Loucy (cell line): ENCODE measurements around the gene SMG1.
"Not testable (repeated sequence)": the region's sequence is repeated elsewhere in the genome, so short reads cannot be mapped to it uniquely, and the experiment has no call there.

Source experiments
- CTCF ChIP-seq: fragments of 200-600 bp; sonication (generic); conservative IDR thresholded peaks from 2 replicates; pipeline ENCODE4 v1.5.1; 2014; ENCODE audit warnings: mild to moderate bottlenecking, antibody characterized with exemption, low read length
- EZH2phosphoT487 ChIP-seq: fragments of 200-600 bp; IDR thresholded peaks from 2 replicates; pipeline ENCODE4 v1.6.1; 2018; ENCODE audit warnings: antibody characterized with exemption, mild to moderate bottlenecking, moderate library complexity, borderline replicate concordance

- not testable (repeated sequence) for TF ChIP-seq CTCF, EZH2phosphoT487
Observed at GRCh38 chr16:18777664-18778063, 148.5 kb downstream of the SMG1 start.
